ENCODE results near the gene CDC45. TPM values are rescaled to one million over a fixed set of nuclear protein-coding genes. Genes with fewer than 3 reads are reported as not detected.

Gene CDC45
- total and polyA plus RNA-seq, 2 donors (not counting 1 experiment from before 2014, with no cell fraction given), result 3.8 to 12.0 TPM

DNA sequence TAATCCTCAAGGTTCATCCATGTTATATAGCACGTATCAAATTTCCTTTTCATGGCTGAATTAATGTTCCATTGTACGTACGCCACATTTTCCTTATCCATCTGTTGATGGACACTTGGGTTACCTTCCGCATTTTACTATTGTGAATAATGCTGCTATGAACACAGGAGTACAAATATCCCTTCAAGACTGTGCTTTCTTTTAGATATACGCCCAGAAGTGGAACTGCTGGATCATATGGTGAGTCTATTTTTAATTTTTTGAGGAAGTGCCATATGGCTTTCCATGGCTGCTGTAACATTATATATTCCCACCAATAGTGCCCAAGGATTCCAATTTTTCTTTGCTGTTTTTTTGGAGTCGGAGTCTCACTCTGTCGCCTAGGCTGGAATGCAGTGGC is 41.4 kb upstream of the CDC45 start:
- Histone ChIP-seq H3K9me3 (ENCODE audit: control insufficient read depth, insufficient read depth, low read depth, low read length) (no peaks in the 10 kb centered on the region), H3K27ac (ENCODE audit: insufficient read depth, low read length) (no peak overlapping the region), H3K27me3 (ENCODE audit: control insufficient read depth, insufficient read depth, low read length) (no peaks in the 10 kb centered on the region), H2AFZ (ENCODE audit: low read length) (no peak overlapping the region), H3K79me2 (ENCODE audit: control insufficient read depth, insufficient read depth, low read length) (peaks cover 7% of the 10 kb centered on the region), H4K20me1 (ENCODE audit: control insufficient read depth, extremely low read depth, insufficient read depth, low read length) (no peaks in the 10 kb centered on the region), H3K36me3 (ENCODE audit: control insufficient read depth, insufficient read depth, low read length) (peaks cover 15% of the 10 kb centered on the region), H3K4me2 (ENCODE audit: extremely low read depth, insufficient read depth, low read length) (no peak overlapping the region), H3K4me1 (ENCODE audit: control insufficient read depth, extremely low read depth, insufficient read depth, low read length) (no peaks in the 10 kb centered on the region), H3K4me3 (replicated peaks in 1 of 4; ENCODE audit: control extremely low read depth in 1 of 4, insufficient read depth in 1 of 4, low read depth in 3 of 4, low read length in 4 of 4) (no peak overlapping the region), H3K9ac (ENCODE audit: insufficient read depth, low read length) (no peak overlapping the region)
- DNase-seq (ENCODE audit: low read depth in 2 of 2), result no peak
- no peak for TF ChIP-seq EZH2 (IDR thresholded peaks at IDR 0.05; ENCODE audit: low read length, missing control alignments)
- TF ChIP-seq, protein P1, sequence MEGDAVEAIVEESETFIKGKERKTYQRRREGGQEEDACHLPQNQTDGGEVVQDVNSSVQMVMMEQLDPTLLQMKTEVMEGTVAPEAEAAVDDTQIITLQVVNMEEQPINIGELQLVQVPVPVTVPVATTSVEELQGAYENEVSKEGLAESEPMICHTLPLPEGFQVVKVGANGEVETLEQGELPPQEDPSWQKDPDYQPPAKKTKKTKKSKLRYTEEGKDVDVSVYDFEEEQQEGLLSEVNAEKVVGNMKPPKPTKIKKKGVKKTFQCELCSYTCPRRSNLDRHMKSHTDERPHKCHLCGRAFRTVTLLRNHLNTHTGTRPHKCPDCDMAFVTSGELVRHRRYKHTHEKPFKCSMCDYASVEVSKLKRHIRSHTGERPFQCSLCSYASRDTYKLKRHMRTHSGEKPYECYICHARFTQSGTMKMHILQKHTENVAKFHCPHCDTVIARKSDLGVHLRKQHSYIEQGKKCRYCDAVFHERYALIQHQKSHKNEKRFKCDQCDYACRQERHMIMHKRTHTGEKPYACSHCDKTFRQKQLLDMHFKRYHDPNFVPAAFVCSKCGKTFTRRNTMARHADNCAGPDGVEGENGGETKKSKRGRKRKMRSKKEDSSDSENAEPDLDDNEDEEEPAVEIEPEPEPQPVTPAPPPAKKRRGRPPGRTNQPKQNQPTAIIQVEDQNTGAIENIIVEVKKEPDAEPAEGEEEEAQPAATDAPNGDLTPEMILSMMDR (conservative IDR thresholded peaks at IDR 0.05 in 1 of 2, IDR thresholded peaks at IDR 0.05 in 1 of 2; ENCODE audit: low read depth in 1 of 2, low read length in 2 of 2), result no peak

DNA sequence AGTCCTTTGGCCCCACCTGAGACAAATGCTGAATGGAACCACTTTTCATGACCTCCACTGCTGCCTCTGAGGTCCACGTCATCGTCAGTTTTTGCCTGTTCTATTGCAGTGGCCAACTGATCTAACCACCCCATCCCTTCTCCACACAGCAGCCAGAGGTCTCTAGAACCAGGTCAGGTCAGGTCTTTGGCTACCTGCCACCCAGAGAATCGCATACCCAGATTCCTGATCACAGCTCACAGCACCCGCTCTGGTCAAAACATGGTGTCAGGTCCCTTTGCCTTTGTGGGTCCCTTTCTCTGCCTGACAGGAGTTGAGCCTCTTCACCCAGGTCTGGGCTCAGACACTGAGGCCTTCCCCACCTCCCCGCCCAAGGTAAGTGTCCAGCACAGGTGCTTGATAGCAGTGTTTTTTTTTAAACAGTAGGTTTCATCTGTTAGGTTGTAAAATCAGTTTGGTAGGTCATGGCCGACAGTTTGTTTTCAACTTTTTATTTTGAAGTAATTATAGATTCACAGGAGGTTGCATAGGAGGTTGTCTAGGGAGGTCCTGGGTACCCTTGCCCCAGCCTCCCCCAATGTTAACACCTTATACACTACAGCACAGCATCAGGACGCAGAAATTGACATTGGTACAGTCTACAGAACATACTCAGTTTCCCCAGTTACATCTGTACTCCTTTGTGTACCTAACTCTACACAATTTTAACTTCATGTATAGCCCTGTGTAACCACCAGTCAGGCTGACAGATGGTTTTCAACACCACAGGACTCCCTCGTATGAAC is 39.1 kb upstream of the CDC45 start:
- Histone ChIP-seq H3K9me3 (ENCODE audit: control insufficient read depth, insufficient read depth, low read depth, low read length) (no peaks in the 10 kb centered on the region), H2AFZ (ENCODE audit: low read length) (no peak overlapping the region), H3K4me2 (ENCODE audit: extremely low read depth, insufficient read depth, low read length) (no peak overlapping the region), H3K79me2 (ENCODE audit: control insufficient read depth, insufficient read depth, low read length) (peaks cover 19% of the 10 kb centered on the region), H3K4me1 (ENCODE audit: control insufficient read depth, extremely low read depth, insufficient read depth, low read length) (no peaks in the 10 kb centered on the region), H3K27ac (ENCODE audit: insufficient read depth, low read length) (no peak overlapping the region), H3K4me3 (replicated peaks in 1 of 4; ENCODE audit: control extremely low read depth in 1 of 4, insufficient read depth in 1 of 4, low read depth in 3 of 4, low read length in 4 of 4) (no peak overlapping the region), H3K36me3 (ENCODE audit: control insufficient read depth, insufficient read depth, low read length) (peaks cover 14% of the 10 kb centered on the region), H3K27me3 (ENCODE audit: control insufficient read depth, insufficient read depth, low read length) (no peaks in the 10 kb centered on the region), H4K20me1 (ENCODE audit: control insufficient read depth, extremely low read depth, insufficient read depth, low read length) (no peaks in the 10 kb centered on the region), H3K9ac (ENCODE audit: insufficient read depth, low read length) (no peak overlapping the region)
- TF ChIP-seq EZH2 (IDR thresholded peaks at IDR 0.05; ENCODE audit: low read length, missing control alignments), result no peak
- TF ChIP-seq, protein P1 (conservative IDR thresholded peaks at IDR 0.05 in 1 of 2, IDR thresholded peaks at IDR 0.05 in 1 of 2; ENCODE audit: low read depth in 1 of 2, low read length in 2 of 2), result no peak
- no peak for DNase-seq (ENCODE audit: low read depth in 2 of 2)

DNA sequence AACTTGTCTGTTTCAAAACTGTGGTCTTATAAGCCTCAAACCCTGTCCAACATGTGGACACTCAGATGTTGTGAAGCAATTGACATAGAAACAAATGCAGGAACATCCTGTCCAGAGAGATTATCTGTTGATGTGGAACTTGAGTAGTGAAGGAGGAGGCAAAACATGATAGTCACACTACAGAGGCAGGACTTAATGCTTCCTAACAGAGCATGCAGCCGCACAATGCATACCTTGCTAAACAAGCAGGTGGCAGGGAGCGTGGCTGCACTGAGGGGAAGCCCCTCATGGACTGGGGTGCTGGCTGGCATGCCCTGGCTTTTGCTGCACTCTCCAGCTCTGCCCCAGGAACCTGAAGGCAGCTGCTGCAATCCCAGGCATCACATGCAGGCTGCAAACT is 37.6 kb upstream of the CDC45 start:
- no peaks in the 10 kb centered on the region for H4K20me1 ChIP-seq (ENCODE audit: control insufficient read depth, extremely low read depth, insufficient read depth, low read length)
- peaks cover 29% of the 10 kb centered on the region for H3K79me2 ChIP-seq (ENCODE audit: control insufficient read depth, insufficient read depth, low read length)
- no peak overlapping the region for H3K9ac ChIP-seq (ENCODE audit: insufficient read depth, low read length)
- H3K4me3 ChIP-seq (replicated peaks in 1 of 4; ENCODE audit: control extremely low read depth in 1 of 4, insufficient read depth in 1 of 4, low read depth in 3 of 4, low read length in 4 of 4), result no peak overlapping the region
- H3K27me3 ChIP-seq (ENCODE audit: control insufficient read depth, insufficient read depth, low read length), result no peaks in the 10 kb centered on the region
- DNase-seq (ENCODE audit: low read depth in 2 of 2), result no peak
- no peaks in the 10 kb centered on the region for H3K9me3 ChIP-seq (ENCODE audit: control insufficient read depth, insufficient read depth, low read depth, low read length)
- H3K36me3 ChIP-seq (ENCODE audit: control insufficient read depth, insufficient read depth, low read length), result peaks cover 11% of the 10 kb centered on the region
- no peak overlapping the region for H2AFZ ChIP-seq (ENCODE audit: low read length)
- no peak overlapping the region for H3K4me2 ChIP-seq (ENCODE audit: extremely low read depth, insufficient read depth, low read length)
- TF ChIP-seq, protein P1 (conservative IDR thresholded peaks at IDR 0.05 in 1 of 2, IDR thresholded peaks at IDR 0.05 in 1 of 2; ENCODE audit: low read depth in 1 of 2, low read length in 2 of 2), result no peak
- TF ChIP-seq EZH2 (IDR thresholded peaks at IDR 0.05; ENCODE audit: low read length, missing control alignments), result no peak
- H3K4me1 ChIP-seq (ENCODE audit: control insufficient read depth, extremely low read depth, insufficient read depth, low read length), result no peaks in the 10 kb centered on the region
- no peak overlapping the region for H3K27ac ChIP-seq (ENCODE audit: insufficient read depth, low read length)

Measured in fibroblast of lung (primary cell).